Stomach (tissue), 4 donors: ENCODE data around the gene ISL2.
"Not testable (repeated sequence)": the region's sequence is repeated elsewhere in the genome, so short reads cannot be mapped to it uniquely, and the experiment has no call there.

Source experiments
- CTCF ChIP-seq, 7 experiments: fragments of 450-650 bp in 4 of 7; fragments of 200-600 bp in 3 of 7; sonication (generic) in 3 of 7; IDR thresholded peaks; one replicate each; pipeline ENCODE4 v1.5.1; 2016 to 2019; ENCODE audit warnings: antibody characterized with exemption in 7 of 7, control low read depth in 2 of 7, mild to moderate bottlenecking in 1 of 7
- EP300 ChIP-seq: sonication (generic); formaldehyde crosslinking; IDR thresholded peaks from one replicate; pipeline ENCODE4 v1.6.1; 2017; ENCODE audit warnings: antibody characterized with exemption
- POLR2A ChIP-seq, 4 donors: fragments of 450-650 bp; IDR thresholded peaks; one replicate each; pipeline ENCODE4 v1.6.1; 2016; ENCODE audit warnings: antibody characterized with exemption in 4 of 4, control low read depth in 2 of 4, mild to moderate bottlenecking in 1 of 4, moderate library complexity in 1 of 4

- TF ChIP-seq POLR2A (IDR thresholded peaks at IDR 0.05); CTCF (IDR thresholded peaks at IDR 0.05); EP300: not testable (repeated sequence)
Observed at GRCh38 chr15:76297951-76298350, 38.6 kb upstream of the ISL2 start.
